Mesendoderm (in vitro differentiated cells): ENCODE measurements around the gene REM2.

Experiments used
- DNase-seq: peaks from one replicate; pipeline ENCODE4 v3.0.0; 2013
- H2AK5ac ChIP-seq: 2 replicates; pipeline ENCODE4 v1.6.1; 2013; ENCODE audit warnings: low read length, inconsistent platforms
- H2BK120ac ChIP-seq: 2 replicates; pipeline ENCODE4 v1.6.1; 2013; ENCODE audit warnings: low read depth, mild to moderate bottlenecking, low read length, moderate library complexity, mixed read lengths
- H2BK15ac ChIP-seq: replicated peaks from 2 replicates; pipeline ENCODE4 v1.6.1; 2013; ENCODE audit warnings: low read depth, mild to moderate bottlenecking, moderate library complexity
- H2BK5ac ChIP-seq: 2 replicates; pipeline ENCODE4 v1.6.1; 2013; ENCODE audit warnings: low read length, inconsistent platforms
- H3K18ac ChIP-seq: 2 replicates; pipeline ENCODE4 v1.6.1; 2013; ENCODE audit warnings: mild to moderate bottlenecking, low read length, mixed read lengths
- H3K23ac ChIP-seq: one replicate; pipeline ENCODE4 v1.6.1; 2013; ENCODE audit warnings: low read length
- H3K27ac ChIP-seq: 2 replicates; pipeline ENCODE4 v1.5.1; 2013; ENCODE audit warnings: low read depth, mild to moderate bottlenecking, inconsistent platforms, low read length, moderate library complexity
- H3K27me3 ChIP-seq: 2 replicates; pipeline ENCODE4 v1.6.1; 2013; ENCODE audit warnings: low read length, control low read depth, mild to moderate bottlenecking, inconsistent platforms; ENCODE audit not compliant: insufficient read depth, poor library complexity
- H3K36me3 ChIP-seq: 2 replicates; pipeline ENCODE4 v1.6.1; 2013; ENCODE audit warnings: low read length, inconsistent platforms; ENCODE audit not compliant: control insufficient read depth, insufficient read depth
- H3K4ac ChIP-seq: one replicate; pipeline ENCODE4 v1.6.1; 2013; ENCODE audit warnings: low read depth, mild to moderate bottlenecking, low read length, moderate library complexity
- H3K4me1 ChIP-seq: 2 replicates; pipeline ENCODE4 v1.6.1; 2013; ENCODE audit warnings: low read depth, low read length, inconsistent platforms; ENCODE audit not compliant: control insufficient read depth
- H3K4me2 ChIP-seq: 2 replicates; pipeline ENCODE4 v1.6.1; 2013; ENCODE audit warnings: low read length
- H3K4me3 ChIP-seq: 2 replicates; pipeline ENCODE4 v1.5.1; 2013; ENCODE audit warnings: mild to moderate bottlenecking, low read length
- H3K56ac ChIP-seq: one replicate; pipeline ENCODE4 v1.6.1; 2013; ENCODE audit warnings: low read length
- H3K79me1 ChIP-seq: 2 replicates; pipeline ENCODE4 v1.6.1; 2013; ENCODE audit warnings: low read length, inconsistent platforms
- H3K79me2 ChIP-seq: 2 replicates; pipeline ENCODE4 v1.6.1; 2013; ENCODE audit warnings: mild to moderate bottlenecking, low read length; ENCODE audit not compliant: control insufficient read depth, insufficient read depth
- H3K9ac ChIP-seq: 2 replicates; pipeline ENCODE4 v1.6.1; 2013; ENCODE audit warnings: low read length, inconsistent platforms
- H4K5ac ChIP-seq: one replicate; pipeline ENCODE4 v1.6.1; 2013; ENCODE audit warnings: low read length
- H4K8ac ChIP-seq: one replicate; pipeline ENCODE4 v1.6.1; 2013; ENCODE audit warnings: low read depth, mild to moderate bottlenecking, control low read depth, low read length, moderate library complexity
- WGBS: extraction: QIAGEN DNeasy Blood & Tissue Kit; methylation state at CpG from one replicate; pipeline ENCODE4 v1.1.7; 2013; ENCODE audit warnings: low lambda C conversion rate, missing lambda C conversion rate; ENCODE audit not compliant: insufficient coverage; ENCODE audit errors: extremely low coverage; 5-methylcytosine and 5-hydroxymethylcytosine counted together

Gene REM2

DNA sequence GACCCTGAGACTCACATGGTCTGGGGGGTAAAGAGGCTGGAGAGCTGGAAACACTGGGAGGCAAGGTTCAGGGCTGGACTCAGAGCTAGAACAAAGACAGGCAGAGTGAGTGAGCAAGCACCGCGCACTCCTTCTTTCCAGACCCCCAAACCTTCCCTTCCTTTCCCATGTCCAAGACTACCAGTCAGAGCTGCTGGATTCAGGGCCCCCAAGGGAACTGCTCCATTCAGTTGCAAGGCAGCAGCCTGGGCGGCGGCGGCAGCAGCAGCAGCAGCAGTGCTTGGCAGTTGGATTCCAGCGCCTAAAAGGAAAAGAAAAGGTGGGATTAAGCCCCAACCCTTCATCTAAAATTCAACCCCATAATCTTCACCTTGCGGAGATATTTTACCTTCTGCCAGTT lies 18.8 kb downstream of the REM2 start:
- Histone ChIP-seq H3K4me3 (no peak overlapping the region), H3K18ac (no peak overlapping the region), H2BK120ac (no peak overlapping the region), H3K4me2 (no peak overlapping the region), H2BK15ac (no peak overlapping the region), H3K4ac (no peak overlapping the region), H3K27me3 (no peaks in the 10 kb centered on the region), H4K5ac (no peak overlapping the region), H3K23ac (no peak overlapping the region), H2BK5ac (no peak overlapping the region), H3K4me1 (no peaks in the 10 kb centered on the region), H3K27ac (no peak overlapping the region), H3K79me1 (no peaks in the 10 kb centered on the region), H2AK5ac (no peak overlapping the region), H4K8ac (no peak overlapping the region), H3K79me2 (no peaks in the 10 kb centered on the region), H3K9ac (no peak overlapping the region), H3K36me3 (peaks cover 20% of the 10 kb centered on the region), H3K56ac (no peak overlapping the region)
- DNase-seq: no peak
- WGBS: no CpG with 5 or more reads among the region's 7 CpGs

DNA sequence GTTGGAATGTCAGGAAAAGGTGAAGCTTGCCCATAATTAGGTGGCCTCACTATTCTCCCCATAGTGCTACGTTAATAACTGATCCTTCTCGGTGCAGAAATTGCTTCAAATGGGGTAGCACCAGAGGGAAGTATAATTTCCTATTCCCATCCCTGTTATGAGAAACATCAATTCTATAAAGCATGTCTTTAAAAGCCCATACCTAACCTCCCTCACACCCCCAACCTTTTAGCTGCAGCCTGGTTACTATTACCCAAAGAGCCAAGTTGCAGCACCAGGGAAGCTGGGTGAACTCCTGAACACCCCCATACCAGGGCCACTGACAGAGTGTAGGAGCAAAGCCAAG lies 20.7 kb downstream of the REM2 start:
- Histone ChIP-seq H3K79me1 (no peaks in the 10 kb centered on the region), H2BK120ac (no peak overlapping the region), H3K4ac (no peak overlapping the region), H3K4me1 (no peaks in the 10 kb centered on the region), H3K18ac (no peak overlapping the region), H2AK5ac (no peak overlapping the region), H2BK15ac (no peak overlapping the region), H3K79me2 (no peaks in the 10 kb centered on the region), H3K4me2 (no peak overlapping the region), H3K36me3 (peaks cover 20% of the 10 kb centered on the region), H3K4me3 (no peak overlapping the region), H3K9ac (no peak overlapping the region), H3K23ac (no peak overlapping the region), H2BK5ac (no peak overlapping the region), H3K27ac (no peak overlapping the region), H3K27me3 (no peaks in the 10 kb centered on the region), H4K8ac (no peak overlapping the region), H4K5ac (no peak overlapping the region), H3K56ac (no peak overlapping the region)
- DNase-seq: no peak
- WGBS: no CpG with 5 or more reads among the region's 2 CpGs

DNA sequence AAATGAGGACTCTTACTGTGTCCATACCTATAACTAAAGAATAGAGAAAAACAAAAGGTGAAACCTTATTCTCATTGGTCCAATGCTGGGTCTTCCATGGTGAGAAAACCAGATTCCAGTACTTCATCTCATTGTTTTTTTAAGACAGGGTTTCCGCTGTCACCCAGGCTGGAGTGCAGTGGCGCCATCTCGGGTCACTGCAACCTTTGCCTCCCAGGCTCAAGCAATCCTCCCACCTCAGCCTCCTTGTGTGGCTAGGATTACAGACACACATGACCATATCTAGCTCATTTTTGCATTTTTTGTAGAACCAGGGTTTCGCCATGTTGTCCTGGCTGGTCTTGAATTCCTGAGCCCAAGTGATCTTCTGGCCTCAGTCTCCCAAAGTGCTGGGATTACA lies 22.6 kb downstream of the REM2 start:
- no peak overlapping the region for H3K4me2 ChIP-seq
- no peaks in the 10 kb centered on the region for H3K27me3 ChIP-seq
- H3K79me1 ChIP-seq: peaks cover 2% of the 10 kb centered on the region
- H3K36me3 ChIP-seq: peaks cover 23% of the 10 kb centered on the region
- H3K23ac ChIP-seq: no peak overlapping the region
- no peak overlapping the region for H3K4me3 ChIP-seq
- no peak overlapping the region for H3K9ac ChIP-seq
- H4K8ac ChIP-seq: no peak overlapping the region
- no peak overlapping the region for H3K27ac ChIP-seq
- no peak overlapping the region for H2BK120ac ChIP-seq
- H2BK15ac ChIP-seq: no peak overlapping the region
- no peak overlapping the region for H3K4ac ChIP-seq
- H3K18ac ChIP-seq: no peak overlapping the region
- H3K4me1 ChIP-seq: no peaks in the 10 kb centered on the region
- no CpG with 5 or more reads among the region's 4 CpGs for WGBS
- DNase-seq: no peak
- H3K79me2 ChIP-seq: no peaks in the 10 kb centered on the region
- H4K5ac ChIP-seq: no peak overlapping the region
- H2AK5ac ChIP-seq: no peak overlapping the region
- H2BK5ac ChIP-seq: no peak overlapping the region
- no peak overlapping the region for H3K56ac ChIP-seq

DNA sequence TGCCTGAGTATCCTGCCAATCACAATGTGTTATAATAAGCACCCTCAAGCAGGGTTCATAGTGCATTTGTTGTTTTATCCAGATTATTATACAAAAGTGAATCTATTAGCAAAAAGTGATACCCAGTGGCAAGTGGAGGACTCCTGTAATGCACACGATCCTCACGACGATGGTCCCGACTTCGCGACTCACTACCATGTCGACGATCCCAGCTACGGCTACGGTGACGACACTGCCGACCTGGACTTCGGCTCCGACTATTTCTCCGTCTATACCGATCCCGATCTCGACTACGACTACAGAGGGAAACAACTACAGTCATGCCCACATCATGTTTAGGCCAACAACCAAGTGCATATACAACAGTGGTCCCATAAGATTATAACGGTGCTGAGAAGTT lies 23.1 kb downstream of the REM2 start:
- Histone ChIP-seq H3K4me2 (no peak overlapping the region), H3K36me3 (peaks cover 20% of the 10 kb centered on the region), H3K4me3 (no peak overlapping the region), H3K27me3 (no peaks in the 10 kb centered on the region), H2BK120ac (no peak overlapping the region), H3K23ac (no peak overlapping the region), H2AK5ac (no peak overlapping the region), H3K4me1 (no peaks in the 10 kb centered on the region), H3K79me1 (peaks cover 2% of the 10 kb centered on the region), H2BK15ac (no peak overlapping the region), H4K5ac (no peak overlapping the region), H3K9ac (no peak overlapping the region), H3K27ac (no peak overlapping the region), H4K8ac (no peak overlapping the region), H3K79me2 (no peaks in the 10 kb centered on the region), H3K56ac (no peak overlapping the region), H2BK5ac (no peak overlapping the region), H3K18ac (no peak overlapping the region), H3K4ac (no peak overlapping the region)
- DNase-seq: no peak
- WGBS: no CpG with 5 or more reads among the region's 20 CpGs

DNA sequence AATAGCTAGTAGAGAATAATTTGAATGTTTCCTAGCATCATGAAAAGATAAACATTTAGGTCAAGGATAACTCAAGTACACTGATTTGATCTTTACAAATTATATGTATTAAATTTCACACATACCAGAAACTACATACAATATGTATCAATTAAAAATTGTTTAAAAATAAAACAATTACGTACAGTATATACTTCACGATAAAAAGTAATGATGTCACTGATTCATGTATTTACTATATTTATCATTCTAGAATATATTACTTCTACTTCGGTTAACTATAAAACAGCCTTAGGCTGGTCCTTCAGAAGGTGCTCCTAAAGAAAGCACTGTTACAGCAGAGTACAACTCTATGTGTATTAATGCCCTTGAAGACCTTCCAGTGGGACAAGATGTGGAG lies 24.4 kb downstream of the REM2 start:
- Histone ChIP-seq H3K4me1 (no peaks in the 10 kb centered on the region), H3K79me2 (peaks cover 3% of the 10 kb centered on the region), H3K4me2 (no peak overlapping the region), H3K36me3 (peaks cover 16% of the 10 kb centered on the region), H3K9ac (no peak overlapping the region), H3K18ac (no peak overlapping the region), H3K4ac (no peak overlapping the region), H3K56ac (no peak overlapping the region), H2AK5ac (no peak overlapping the region), H3K4me3 (no peak overlapping the region), H3K27ac (no peak overlapping the region), H3K27me3 (no peaks in the 10 kb centered on the region), H3K23ac (no peak overlapping the region), H2BK5ac (no peak overlapping the region), H2BK15ac (no peak overlapping the region), H4K5ac (no peak overlapping the region), H4K8ac (no peak overlapping the region), H3K79me1 (peaks cover 5% of the 10 kb centered on the region), H2BK120ac (no peak overlapping the region)
- DNase-seq: no peak
- no CpG with 5 or more reads among the region's 3 CpGs for WGBS

DNA sequence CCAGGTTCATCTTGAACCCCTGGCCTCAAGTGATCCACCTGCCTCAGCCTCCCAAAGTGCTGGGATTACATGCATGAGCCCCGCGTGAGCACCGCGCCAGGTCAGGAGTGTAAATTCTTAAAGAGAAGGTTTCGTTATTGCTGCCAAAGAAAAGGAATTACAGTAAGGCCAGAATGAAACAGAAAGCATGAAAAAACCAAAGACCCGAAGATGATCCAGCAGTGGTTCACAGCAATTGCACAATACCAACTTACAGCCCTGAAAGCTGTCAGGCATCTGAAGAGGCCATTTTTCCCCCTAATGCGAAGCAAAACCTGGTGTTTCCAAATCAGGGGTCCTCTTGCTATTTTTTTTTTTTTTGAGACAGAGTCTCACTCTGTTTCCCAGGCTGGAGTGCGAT lies 25.6 kb downstream of the REM2 start:
- no peak for DNase-seq
- H3K23ac ChIP-seq: no peak overlapping the region
- H3K56ac ChIP-seq: no peak overlapping the region
- no peak overlapping the region for H3K18ac ChIP-seq
- no CpG with 5 or more reads among the region's 8 CpGs for WGBS
- H3K79me2 ChIP-seq: peaks cover 3% of the 10 kb centered on the region
- H3K9ac ChIP-seq: no peak overlapping the region
- no peak overlapping the region for H3K4me2 ChIP-seq
- no peak overlapping the region for H2BK120ac ChIP-seq
- H4K5ac ChIP-seq: no peak overlapping the region
- H3K4me1 ChIP-seq: no peaks in the 10 kb centered on the region
- no peak overlapping the region for H3K4me3 ChIP-seq
- H2BK15ac ChIP-seq: no peak overlapping the region
- peaks cover 13% of the 10 kb centered on the region for H3K36me3 ChIP-seq
- no peak overlapping the region for H2AK5ac ChIP-seq
- peaks cover 5% of the 10 kb centered on the region for H3K79me1 ChIP-seq
- H3K4ac ChIP-seq: no peak overlapping the region
- H3K27ac ChIP-seq: no peak overlapping the region
- H3K27me3 ChIP-seq: no peaks in the 10 kb centered on the region
- no peak overlapping the region for H4K8ac ChIP-seq
- no peak overlapping the region for H2BK5ac ChIP-seq
